PC-9 (cell line): Measurements from ENCODE around the gene PRR3. TPM values are rescaled to one million over a fixed set of nuclear protein-coding genes. Genes with fewer than 3 reads are reported as not detected.

Experiments
- BruUV-seq: library from RNA; stranded (reverse); fragments of 400-500 nt; replicated peaks from 2 replicates; lab custom pipeline; 2021; lab: Mats Ljungman, UMichigan
- CTCF ChIA-PET: fragments of 300-600 bp; sonication (Branson Sonifier 250); formaldehyde crosslinking; loops from one replicate; lab custom pipeline; 2022; ENCODE audit warnings: antibody characterized with exemption; lab: Charles Lee
- POLR2A ChIA-PET: fragments of 300-600 bp; sonication (Branson Sonifier 250); formaldehyde crosslinking; loops from one replicate; lab custom pipeline; 2022; ENCODE audit warnings: antibody characterized with exemption; ENCODE audit not compliant: unreplicated experiment; lab: Charles Lee
- DNase-seq, 2 experiments: peaks; one replicate each; pipeline versions ENCODE4 v3.0.0 to v3.0.0-alpha.2; 2015 to 2022; ENCODE audit warnings: mixed read lengths in 1 of 2
- H2AFZ ChIP-seq: fragments of 200-600 bp; sonication (generic); 2 replicates; pipeline ENCODE4 v1.8.1; 2017; ENCODE audit warnings: antibody characterized with exemption
- H3F3A ChIP-seq: fragments of 200-600 bp; sonication (generic); 2 replicates; pipeline ENCODE4 v1.8.1; 2017; ENCODE audit warnings: antibody characterized with exemption, mild to moderate bottlenecking, low read depth; ENCODE audit not compliant: insufficient read depth
- H3K27ac ChIP-seq: fragments of 200-600 bp; sonication (generic); 2 replicates; pipeline ENCODE4 v1.6.1; 2016; ENCODE audit warnings: mixed run types
- H3K27me3 ChIP-seq: fragments of 200-600 bp; sonication (generic); 2 replicates; pipeline ENCODE4 v1.6.1; 2016; ENCODE audit warnings: low read depth, mixed run types; ENCODE audit not compliant: insufficient read depth
- H3K36me3 ChIP-seq: fragments of 200-600 bp; sonication (generic); 2 replicates; pipeline ENCODE4 v1.6.1; 2016; ENCODE audit warnings: low read depth, mixed run types
- H3K4me1 ChIP-seq: fragments of 200-600 bp; sonication (generic); replicated peaks from 2 replicates; pipeline ENCODE4 v1.6.1; 2016; ENCODE audit warnings: mixed run types; ENCODE audit not compliant: insufficient read depth
- H3K4me2 ChIP-seq: fragments of 200-600 bp; sonication (generic); 2 replicates; pipeline ENCODE4 v1.6.1; 2017; ENCODE audit warnings: mixed run types
- H3K4me3 ChIP-seq: fragments of 200-600 bp; sonication (generic); 2 replicates; pipeline ENCODE4 v1.6.1; 2016; ENCODE audit warnings: mixed run types
- H3K79me2 ChIP-seq: fragments of 200-600 bp; sonication (generic); 2 replicates; pipeline ENCODE4 v1.6.1; 2017; ENCODE audit warnings: low read depth, mixed run types
- H3K9me2 ChIP-seq: fragments of 200-600 bp; sonication (generic); 2 replicates; pipeline ENCODE4 v1.8.1; 2017; ENCODE audit warnings: mild to moderate bottlenecking; ENCODE audit not compliant: insufficient read depth
- H3K9me3 ChIP-seq: fragments of 200-600 bp; sonication (generic); 2 replicates; pipeline ENCODE4 v1.8.1; 2016; ENCODE audit warnings: low read depth; ENCODE audit not compliant: insufficient read depth
- H4K20me1 ChIP-seq: fragments of 200-600 bp; sonication (generic); 2 replicates; pipeline ENCODE4 v1.8.1; 2017; ENCODE audit not compliant: insufficient read depth
- EZH2 ChIP-seq: fragments of 200-600 bp; sonication (generic); IDR thresholded peaks from 2 replicates; pipeline ENCODE4 v1.8.0; 2017; ENCODE audit warnings: antibody characterized with exemption, low read depth
- intact Hi-C: fragments of 100-400 bp; cut with micrococcal nuclease; formaldehyde crosslinking; loops from one replicate; pipeline ENCODE4 v1.10.0; 2022; ENCODE audit not compliant: unreplicated experiment
- total RNA-seq: library from RNA; stranded (reverse); gene quantifications from 2 replicates; pipeline ENCODE4 v1.2.3, GENCODE V29; 2021
- TF ChIP-seq, protein P1 (sequence below): fragments of 200-600 bp; sonication (generic); conservative IDR thresholded peaks from 2 replicates; pipeline ENCODE4 v1.6.1; 2017; ENCODE audit warnings: mixed run types, antibody characterized with exemption, mild to moderate bottlenecking, moderate library complexity

Gene PRR3
- total RNA-seq, 1 experiment from 2014 or later, result 16.9 TPM

DNA sequence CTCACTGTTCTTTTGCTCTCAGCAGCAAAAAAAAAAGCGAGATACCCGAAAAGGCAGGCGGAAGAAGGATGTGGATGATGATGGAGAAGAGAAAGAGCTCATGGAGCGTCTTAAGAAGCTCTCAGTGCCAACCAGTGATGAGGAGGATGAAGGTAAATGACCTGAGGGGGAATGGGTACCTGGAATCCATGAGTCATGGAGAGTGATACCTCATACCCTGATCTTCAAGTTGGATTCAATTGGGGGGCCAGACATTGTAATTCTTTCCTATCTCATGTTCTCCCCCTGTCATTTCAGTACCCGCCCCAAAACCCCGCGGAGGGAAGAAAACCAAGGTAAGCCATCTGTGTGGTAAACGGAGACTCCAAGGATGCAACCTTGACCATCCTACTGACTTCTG lies 21.0 kb downstream of the PRR3 start:
- Histone ChIP-seq H3K9me2 (no peaks in the 10 kb centered on the region), H3K9me3 (no peaks in the 10 kb centered on the region), H4K20me1 (peaks cover 42% of the 10 kb centered on the region), H3K27ac (no peak overlapping the region), H3K4me3 (no peak overlapping the region), H3K36me3 (peaks cover 54% of the 10 kb centered on the region), H3F3A (peaks cover 7% of the 10 kb centered on the region; the same call in 1 of the 2 replicates), H3K4me1 (peaks cover 10% of the 10 kb centered on the region), H3K79me2 (peaks cover 35% of the 10 kb centered on the region), H3K27me3 (no peaks in the 10 kb centered on the region), H3K4me2 (no peak overlapping the region), H2AFZ (no peak overlapping the region)
- DNase-seq, result no peak
- intact Hi-C loops, result no loop called here
- POLR2A ChIA-PET, result no interaction called here
- BruUV-seq, result no TSS peak
- CTCF ChIA-PET, result no interaction called here
- TF ChIP-seq EZH2, result no peak
- TF ChIP-seq, protein P1, sequence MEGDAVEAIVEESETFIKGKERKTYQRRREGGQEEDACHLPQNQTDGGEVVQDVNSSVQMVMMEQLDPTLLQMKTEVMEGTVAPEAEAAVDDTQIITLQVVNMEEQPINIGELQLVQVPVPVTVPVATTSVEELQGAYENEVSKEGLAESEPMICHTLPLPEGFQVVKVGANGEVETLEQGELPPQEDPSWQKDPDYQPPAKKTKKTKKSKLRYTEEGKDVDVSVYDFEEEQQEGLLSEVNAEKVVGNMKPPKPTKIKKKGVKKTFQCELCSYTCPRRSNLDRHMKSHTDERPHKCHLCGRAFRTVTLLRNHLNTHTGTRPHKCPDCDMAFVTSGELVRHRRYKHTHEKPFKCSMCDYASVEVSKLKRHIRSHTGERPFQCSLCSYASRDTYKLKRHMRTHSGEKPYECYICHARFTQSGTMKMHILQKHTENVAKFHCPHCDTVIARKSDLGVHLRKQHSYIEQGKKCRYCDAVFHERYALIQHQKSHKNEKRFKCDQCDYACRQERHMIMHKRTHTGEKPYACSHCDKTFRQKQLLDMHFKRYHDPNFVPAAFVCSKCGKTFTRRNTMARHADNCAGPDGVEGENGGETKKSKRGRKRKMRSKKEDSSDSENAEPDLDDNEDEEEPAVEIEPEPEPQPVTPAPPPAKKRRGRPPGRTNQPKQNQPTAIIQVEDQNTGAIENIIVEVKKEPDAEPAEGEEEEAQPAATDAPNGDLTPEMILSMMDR, result no peak

DNA sequence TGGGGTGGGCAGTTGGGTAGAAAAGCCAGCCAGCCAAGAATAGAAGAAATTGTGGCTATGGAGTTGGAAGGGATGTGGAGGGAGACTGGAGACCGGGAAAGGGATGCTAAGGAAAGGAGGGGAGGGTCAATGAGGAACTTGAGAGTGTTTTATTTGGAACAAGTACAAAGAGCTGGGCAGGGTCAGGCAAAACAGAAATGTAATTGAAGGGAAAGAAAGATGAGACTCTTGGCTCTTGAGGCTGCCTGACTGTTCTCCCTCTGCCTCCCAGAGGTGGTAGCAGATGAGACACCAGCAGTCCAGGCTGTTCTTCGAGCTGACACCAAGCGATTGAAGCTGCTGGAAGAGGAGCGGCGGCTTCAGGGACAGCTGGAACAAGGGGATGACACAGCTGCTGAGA lies 26.8 kb downstream of the PRR3 start:
- Histone ChIP-seq H3K36me3 (peaks cover 36% of the 10 kb centered on the region), H3K9me2 (no peaks in the 10 kb centered on the region), H3K27ac (no peak overlapping the region), H3F3A (peaks cover 11% of the 10 kb centered on the region), H2AFZ (no peak overlapping the region), H3K4me1 (peaks cover 5% of the 10 kb centered on the region; the same call in 1 of the 2 replicates), H3K4me3 (no peak overlapping the region), H3K27me3 (no peaks in the 10 kb centered on the region), H3K9me3 (no peaks in the 10 kb centered on the region), H4K20me1 (peaks cover 3% of the 10 kb centered on the region; the same call in 1 of the 2 replicates), H3K4me2 (no peak overlapping the region), H3K79me2 (no peaks in the 10 kb centered on the region)
- CTCF ChIA-PET, result interaction anchor here (0.6 kb wide), 2 partner anchors 15 to 141 kb away, joined by 3 read pairs; no protein-coding TSS in a partner anchor
- no TSS peak for BruUV-seq
- POLR2A ChIA-PET, result interaction anchor here (0.6 kb wide), 1 partner anchor 17 kb away, joined by 3 read pairs; no protein-coding TSS in a partner anchor
- intact Hi-C loops, result no loop called here
- TF ChIP-seq EZH2, result no peak
- TF ChIP-seq, protein P1, result no peak
- no peak for DNase-seq

DNA sequence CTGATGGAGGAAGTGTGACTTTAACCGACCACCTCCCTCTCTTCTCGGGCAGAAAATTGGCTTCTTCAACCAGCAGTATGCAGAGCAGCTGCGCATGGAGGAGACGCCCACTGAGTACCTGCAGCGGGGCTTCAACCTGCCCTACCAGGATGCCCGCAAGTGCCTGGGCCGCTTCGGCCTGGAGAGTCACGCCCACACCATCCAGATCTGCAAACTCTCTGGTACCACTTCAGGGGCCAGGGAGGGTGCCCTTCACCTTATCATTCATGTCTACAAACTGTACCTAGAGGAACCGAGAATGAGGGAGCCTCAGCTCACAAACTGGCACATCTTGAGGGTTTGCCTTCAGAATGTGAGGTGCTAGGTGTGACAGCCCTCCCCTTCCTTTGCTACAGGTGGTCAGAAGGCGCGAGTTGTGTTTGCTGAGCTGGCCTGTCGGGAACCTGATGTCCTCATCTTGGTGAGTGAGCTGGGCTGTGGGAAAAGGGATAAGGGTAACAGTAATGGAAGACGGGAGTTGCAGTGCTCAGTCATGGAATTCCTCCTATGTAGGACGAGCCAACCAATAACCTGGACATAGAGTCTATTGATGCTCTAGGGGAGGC lies 32.8 kb downstream of the PRR3 start:
- intact Hi-C loops, result no loop called here
- CTCF ChIA-PET, result no interaction called here
- Histone ChIP-seq H3K9me2 (no peaks in the 10 kb centered on the region), H3K36me3 (peaks cover 39% of the 10 kb centered on the region), H3K4me1 (peaks cover 47% of the 10 kb centered on the region), H3K27me3 (no peaks in the 10 kb centered on the region), H3K79me2 (peaks cover 18% of the 10 kb centered on the region), H3K9me3 (no peaks in the 10 kb centered on the region), H3K4me2 (peak overlapping the region; percentile 62), H4K20me1 (no peaks in the 10 kb centered on the region; the same call in 1 of the 2 replicates), H3K27ac (peak overlapping the region; percentile 84), H3F3A (peaks cover 60% of the 10 kb centered on the region), H3K4me3 (no peak overlapping the region), H2AFZ (no peak overlapping the region)
- DNase-seq, result no peak
- POLR2A ChIA-PET, result no interaction called here
- no TSS peak for BruUV-seq
- TF ChIP-seq, protein P1, result no peak
- TF ChIP-seq EZH2, result no peak
